HTR-8/SVneo (cell line): ENCODE results near the gene ABT1.
"Not testable (repeated sequence)": the region's sequence is repeated elsewhere in the genome, so short reads cannot be mapped to it uniquely, and the experiment has no call there.

ENCODE experiments used
- DNase-seq: peaks from one replicate; pipeline ENCODE4 v3.0.0; 2011; ENCODE audit warnings: low spot score, mixed read lengths; ENCODE audit not compliant: insufficient read length
- FAIRE-seq: peaks from 2 replicates; lab custom pipeline; 2011; peaks lifted over from hg19 to GRCh38; lab: Jason Lieb, UNC

ABT1 gene

GRCh38 chr6:26596579-26597388 lies at the start of gene ABT1:
TSS of gene ABT1 (plus strand) at chr6:26596953. CDS start at chr6:26596983, 30 bp downstream.
- peak; percentile 96 for DNase-seq
- peak; percentile 98 for FAIRE-seq

- FAIRE-seq, DNase-seq: not testable (repeated sequence)
Measured at GRCh38 chr6:26547363-26547762, 49.4 kb upstream of the ABT1 start.

- DNase-seq = no peak
- no peak for FAIRE-seq
Measured at GRCh38 chr6:26550250-26550993, 46.3 kb upstream of the ABT1 start.

- no peak for FAIRE-seq
- DNase-seq = no peak
Measured at GRCh38 chr6:26552205-26552604, 44.5 kb upstream of the ABT1 start.

- FAIRE-seq (no peak), DNase-seq (no peak)
Measured at GRCh38 chr6:26552640-26553188, 44.0 kb upstream of the ABT1 start.

- FAIRE-seq = no peak
- no peak for DNase-seq
Measured at GRCh38 chr6:26553264-26553634, 43.5 kb upstream of the ABT1 start.

- DNase-seq = no peak
- FAIRE-seq = no peak
Measured at GRCh38 chr6:26553635-26554446, 42.9 kb upstream of the ABT1 start.

- DNase-seq (no peak), FAIRE-seq (no peak)
Measured at GRCh38 chr6:26554447-26554696, 42.4 kb upstream of the ABT1 start.

- DNase-seq (no peak), FAIRE-seq (no peak)
Measured at GRCh38 chr6:26554697-26555504, 41.9 kb upstream of the ABT1 start.

GRCh38 chr6:26555505-26556262 lies 41.1 kb upstream of the ABT1 start:
- FAIRE-seq (no peak), DNase-seq (no peak)

GRCh38 chr6:26556263-26557070 lies 40.3 kb upstream of the ABT1 start:
- DNase-seq (no peak), FAIRE-seq (no peak)

- no peak for FAIRE-seq
- no peak for DNase-seq
Measured at GRCh38 chr6:26561533-26562466, 35.0 kb upstream of the ABT1 start.

GRCh38 chr6:26563488-26563887 lies 33.3 kb upstream of the ABT1 start:
- FAIRE-seq (no peak), DNase-seq (no peak)

- peak; percentile 86 for DNase-seq
- FAIRE-seq = peak; percentile 68
Measured at GRCh38 chr6:26568601-26569432, 27.9 kb upstream of the ABT1 start.

- FAIRE-seq = no peak
- DNase-seq = no peak
Measured at GRCh38 chr6:26569433-26569764, 27.4 kb upstream of the ABT1 start.

- FAIRE-seq = no peak
- DNase-seq = no peak
Measured at GRCh38 chr6:26570027-26570809, 26.5 kb upstream of the ABT1 start.
